ENCODE data around the gene APP. TPM values are rescaled to one million over a fixed set of nuclear protein-coding genes. Genes with fewer than 3 reads are reported as not detected.

Gene APP
- total and polyA plus RNA-seq, 7 donors = 71.7 to 355 (median 270) TPM

- Histone ChIP-seq H3K9me3 (no peaks in the 10 kb centered on the region), H3K27ac (no peak overlapping the region), H3K4me3 (no peak overlapping the region), H3K4me1 (peaks cover 0 to 32% (median 19%) of the 10 kb centered on the region in 4 donors), H3K36me3 (no peaks in the 10 kb centered on the region), H3K27me3 (no peaks in the 10 kb centered on the region)
- DNase-seq = no peak
- TF ChIP-seq EP300 (IDR thresholded peaks at IDR 0.05) = no peak
- TF ChIP-seq CTCF (IDR thresholded peaks at IDR 0.05) = no peak
- no peak for TF ChIP-seq POLR2A (IDR thresholded peaks at IDR 0.05)
- TF ChIP-seq POLR2AphosphoS5 (IDR thresholded peaks at IDR 0.05) = no peak
- intact Hi-C loops (cut with DNase I) = no loop called here
- WGBS, 2 donors = 97 to 98% methylated on average over 1 of the region's 1 CpG
These were observed 23.9 kb downstream of the APP start for GRCh38 chr21:26146681-26147080.

DNA sequence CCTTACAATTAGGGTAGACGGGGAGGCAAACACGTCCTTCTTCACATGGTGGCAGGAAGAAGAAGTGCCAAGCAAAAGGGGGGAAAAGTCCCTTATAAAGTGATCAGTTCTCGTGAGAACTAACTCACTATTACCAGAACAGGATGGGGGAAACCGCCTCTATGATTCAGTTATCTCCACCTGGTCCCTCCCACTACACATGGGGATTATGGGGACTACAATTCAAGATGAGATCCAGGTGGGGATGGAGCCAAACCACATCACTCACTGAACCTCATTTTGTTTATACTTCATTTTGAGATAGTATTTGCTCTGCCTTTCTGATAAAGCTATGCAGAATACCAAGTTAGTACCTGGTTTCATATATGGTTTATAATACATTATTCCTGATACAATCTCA is 26.5 kb downstream of the APP start:
- Histone ChIP-seq H3K4me3 (no peak overlapping the region), H3K27me3 (no peaks in the 10 kb centered on the region), H3K27ac (no peak overlapping the region), H3K4me1 (peaks cover 0 to 42% (median 26%) of the 10 kb centered on the region in 4 donors), H3K36me3 (no peaks in the 10 kb centered on the region), H3K9me3 (no peaks in the 10 kb centered on the region)
- TF ChIP-seq EP300 (IDR thresholded peaks at IDR 0.05) (no peak), POLR2AphosphoS5 (IDR thresholded peaks at IDR 0.05) (no peak), CTCF (IDR thresholded peaks at IDR 0.05) (no peak), POLR2A (IDR thresholded peaks at IDR 0.05) (no peak)
- DNase-seq = no peak
- 93 to 94% methylated on average over 4 of the region's 4 CpGs for WGBS, 2 donors
- intact Hi-C loops (cut with DNase I) = no loop called here

- Histone ChIP-seq H3K27me3 (no peaks in the 10 kb centered on the region), H3K4me3 (no peak overlapping the region), H3K36me3 (no peaks in the 10 kb centered on the region), H3K4me1 (peaks cover 0 to 27% (median 11%) of the 10 kb centered on the region in 4 donors), H3K9me3 (no peaks in the 10 kb centered on the region), H3K27ac (no peak overlapping the region)
- intact Hi-C loops (cut with DNase I) = no loop called here
- DNase-seq = no peak
- TF ChIP-seq CTCF (IDR thresholded peaks at IDR 0.05) (no peak), POLR2A (IDR thresholded peaks at IDR 0.05) (no peak), POLR2AphosphoS5 (IDR thresholded peaks at IDR 0.05) (no peak), EP300 (IDR thresholded peaks at IDR 0.05) (no peak)
- WGBS, 2 donors = 96% methylated on average over 5 of the region's 5 CpGs
These were observed 28.2 kb downstream of the APP start for GRCh38 chr21:26142363-26142762.

- TF ChIP-seq EP300 (IDR thresholded peaks at IDR 0.05) = no peak
- TF ChIP-seq CTCF (IDR thresholded peaks at IDR 0.05) = no peak
- TF ChIP-seq POLR2AphosphoS5 (IDR thresholded peaks at IDR 0.05) = no peak
- TF ChIP-seq POLR2A (IDR thresholded peaks at IDR 0.05) = no peak
- DNase-seq = no peak
- intact Hi-C loops (cut with DNase I) = no loop called here
These were observed 29.6 kb downstream of the APP start for GRCh38 chr21:26140926-26141325.

DNA sequence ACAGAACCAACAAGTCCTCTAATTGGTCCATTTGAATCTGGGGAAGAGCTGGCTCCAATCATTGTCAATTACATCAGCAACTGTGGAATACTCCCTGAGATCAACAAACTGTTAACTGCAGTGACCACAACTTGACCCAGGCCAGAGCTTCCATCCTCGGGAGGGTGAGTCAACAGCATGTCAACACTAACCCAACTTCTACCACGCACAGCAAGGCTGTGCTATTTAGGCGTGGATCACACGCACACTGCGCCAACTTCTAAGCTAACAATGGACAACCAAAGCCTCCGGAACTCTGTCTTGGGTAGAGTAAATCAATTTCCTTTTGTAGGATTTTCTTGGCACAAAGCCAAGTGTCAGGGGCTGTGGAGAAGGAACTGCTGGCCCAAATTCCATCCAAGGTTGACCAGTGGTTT is 30.4 kb downstream of the APP start:
- Histone ChIP-seq H3K9me3 (no peaks in the 10 kb centered on the region), H3K36me3 (no peaks in the 10 kb centered on the region), H3K4me1 (peaks cover 0 to 40% (median 22%) of the 10 kb centered on the region in 4 donors), H3K27me3 (no peaks in the 10 kb centered on the region), H3K27ac (peak overlapping the region in 2 of 4 donors; percentile 22 to 51), H3K4me3 (no peak overlapping the region)
- peak; percentile 75 for DNase-seq
- intact Hi-C loops (cut with DNase I) = no loop called here
- TF ChIP-seq POLR2AphosphoS5 (IDR thresholded peaks at IDR 0.05) = peak in 3 of 4 donors; percentile 9 to 56 (median 24)
- no peak for TF ChIP-seq CTCF (IDR thresholded peaks at IDR 0.05)
- no peak for TF ChIP-seq POLR2A (IDR thresholded peaks at IDR 0.05)
- TF ChIP-seq EP300 (IDR thresholded peaks at IDR 0.05) = no peak
- 46 to 72% methylated on average over 6 of the region's 6 CpGs for WGBS, 2 donors

More at GRCh38 chr21:26140926-26141325, 29.6 kb downstream of the APP start:
- Histone ChIP-seq H3K36me3 (no peaks in the 10 kb centered on the region), H3K4me1 (peaks cover 0 to 39% (median 22%) of the 10 kb centered on the region in 4 donors), H3K27me3 (no peaks in the 10 kb centered on the region), H3K27ac (peak overlapping the region in 1 of 4 donors; percentile 22), H3K4me3 (no peak overlapping the region), H3K9me3 (no peaks in the 10 kb centered on the region)
- 80 to 82% methylated on average over 3 of the region's 3 CpGs for WGBS, 2 donors
